CD4-positive, alpha-beta T cell treated with Interleukin-10 for 1 hour (primary cell): Measurements from ENCODE around the gene ZNF684.
"Not testable (repeated sequence)": the region's sequence is repeated elsewhere in the genome, so short reads cannot be mapped to it uniquely, and the experiment has no call there.

Experiments
- DNase-seq: peaks from one replicate; pipeline ENCODE4 v3.0.0-alpha.2; 2020

ZNF684 gene

GRCh38 chr1:40531381-40532061 is at the start of gene ZNF684:
TSS of gene ZNF684 (plus strand) at chr1:40531637. CDS start at chr1:40533167, 1,530 bp downstream.
- peak; percentile 91 for DNase-seq

- DNase-seq, result no peak
These were observed 36.0 kb upstream of the ZNF684 start for GRCh38 chr1:40495315-40495903.

- DNase-seq, result not testable (repeated sequence)
These were observed 28.8 kb upstream of the ZNF684 start for GRCh38 chr1:40502651-40503050.

GRCh38 chr1:40507973-40508372 is 23.5 kb upstream of the ZNF684 start:
- DNase-seq, result no peak

- DNase-seq, result peak; percentile 84
These were observed 22.8 kb upstream of the ZNF684 start, which contains the start of gene EXO5 for GRCh38 chr1:40508375-40509341. TSS of gene EXO5 (plus strand) at chr1:40508767. CDS start at chr1:40514545, 5,778 bp downstream.

GRCh38 chr1:40519517-40519916 is 11.9 kb upstream of the ZNF684 start:
- DNase-seq, result no peak

GRCh38 chr1:40530735-40531380 is 579 bp upstream of the ZNF684 start:
- DNase-seq, result no peak

- DNase-seq, result no peak
These were observed 589 bp downstream of the ZNF684 start for GRCh38 chr1:40532062-40532389.

GRCh38 chr1:40532844-40533424 is 1.5 kb downstream of the ZNF684 start:
- peak; percentile 56 for DNase-seq

- DNase-seq, result no peak
These were observed 3.2 kb downstream of the ZNF684 start for GRCh38 chr1:40534589-40534988.

GRCh38 chr1:40535732-40536131 is 4.3 kb downstream of the ZNF684 start:
- no peak for DNase-seq

- no peak for DNase-seq
These were observed 7.9 kb downstream of the ZNF684 start for GRCh38 chr1:40539338-40539737.

GRCh38 chr1:40546957-40547356 is 15.5 kb downstream of the ZNF684 start:
- no peak for DNase-seq

- no peak for DNase-seq
These were observed 21.6 kb downstream of the ZNF684 start for GRCh38 chr1:40553017-40553416.

- not testable (repeated sequence) for DNase-seq
These were observed 23.4 kb downstream of the ZNF684 start for GRCh38 chr1:40554807-40555206.

- DNase-seq, result no peak
These were observed 24.7 kb downstream of the ZNF684 start for GRCh38 chr1:40556121-40556520.

GRCh38 chr1:40558241-40558640 is 26.8 kb downstream of the ZNF684 start:
- not testable (repeated sequence) for DNase-seq

GRCh38 chr1:40562185-40562584 is 30.7 kb downstream of the ZNF684 start:
- no peak for DNase-seq

- no peak for DNase-seq
These were observed 31.8 kb downstream of the ZNF684 start for GRCh38 chr1:40563266-40563665.

- no peak for DNase-seq
These were observed 33.1 kb downstream of the ZNF684 start for GRCh38 chr1:40564506-40564905.

GRCh38 chr1:40564913-40565312 is 33.5 kb downstream of the ZNF684 start:
- no peak for DNase-seq

- DNase-seq, result no peak
These were observed 36.4 kb downstream of the ZNF684 start for GRCh38 chr1:40567825-40568224.

- not testable (repeated sequence) for DNase-seq
These were observed 43.4 kb downstream of the ZNF684 start for GRCh38 chr1:40574805-40575204.
